ENCODE measurements around the gene RPL10A. TPM values are rescaled to one million over a fixed set of nuclear protein-coding genes. Genes with fewer than 3 reads are reported as not detected.
"Not testable (repeated sequence)": the region's sequence is repeated elsewhere in the genome, so short reads cannot be mapped to it uniquely, and the experiment has no call there.

The RPL10A gene
- total and polyA plus RNA-seq, 8 donors, result 858 to 2,634 (median 2,475) TPM

- no peak overlapping the region for H3K4me3 ChIP-seq
- intact Hi-C loops (cut with DNase I), result no loop called here
- no peak for ATAC-seq
Observed at GRCh38 chr6:35511562-35511941, 43.4 kb downstream of the RPL10A start.

GRCh38 chr6:35512006-35512405 is 43.8 kb downstream of the RPL10A start:
- Histone ChIP-seq H3K4me3 (no peak overlapping the region), H3K36me3 (no peaks in the 10 kb centered on the region), H3K4me1 (no peaks in the 10 kb centered on the region), H3K27ac (no peak overlapping the region), H3K9me3 (no peaks in the 10 kb centered on the region), H3K27me3 (peaks cover 11 to 53% of the 10 kb centered on the region in 2 donors)
- ATAC-seq (no peak), DNase-seq (peak in 1 of 4 donors; percentile 64)
- TF ChIP-seq CTCF (IDR thresholded peaks at IDR 0.05), result no peak
- intact Hi-C loops (cut with DNase I), result no loop called here

More at GRCh38 chr6:35511562-35511941, 43.4 kb downstream of the RPL10A start:
- no peak for TF ChIP-seq CTCF (IDR thresholded peaks at IDR 0.05)
- no peaks in the 10 kb centered on the region for H3K36me3 ChIP-seq
- H3K27ac ChIP-seq, result no peak overlapping the region
- H3K9me3 ChIP-seq, result no peaks in the 10 kb centered on the region
- no peaks in the 10 kb centered on the region for H3K4me1 ChIP-seq
- H3K27me3 ChIP-seq, result peaks cover 11 to 57% of the 10 kb centered on the region in 2 donors
- peak in 1 of 4 donors; percentile 73 for DNase-seq

GRCh38 chr6:35512740-35513139 is 44.5 kb downstream of the RPL10A start, which contains the start of gene TULP1:
Gene TULP1 (minus strand): TSS chr6:35512896. CDS start chr6:35512858, 38 bp downstream.
- Histone ChIP-seq H3K36me3 (no peaks in the 10 kb centered on the region), H3K4me1 (no peaks in the 10 kb centered on the region), H3K4me3 (no peak within 1 kb of the TSS), H3K27me3 (peaks cover 11 to 53% of the 10 kb centered on the region in 2 donors), H3K27ac (no peak within 1 kb of the TSS), H3K9me3 (no peaks in the 10 kb centered on the region)
- ATAC-seq (no peak), DNase-seq (peak in 1 of 4 donors; percentile 24)
- intact Hi-C loops (cut with DNase I), result no loop called here
- no peak for TF ChIP-seq CTCF (IDR thresholded peaks at IDR 0.05)

GRCh38 chr6:35514587-35514986 is 46.4 kb downstream of the RPL10A start:
- DNase-seq, result no peak
- intact Hi-C loops (cut with DNase I), result no loop called here
- H3K4me3 ChIP-seq, result no peak overlapping the region

GRCh38 chr6:35515939-35516338 is 47.7 kb downstream of the RPL10A start:
- H3K4me1 ChIP-seq; intact Hi-C loops (cut with DNase I); DNase-seq; H3K4me3 ChIP-seq; H3K9me3 ChIP-seq; H3K36me3 ChIP-seq; ATAC-seq; H3K27ac ChIP-seq: not testable (repeated sequence)
- peaks cover 11 to 28% of the 10 kb centered on the region in 2 donors for H3K27me3 ChIP-seq

More at GRCh38 chr6:35514587-35514986, 46.4 kb downstream of the RPL10A start:
- no peak for TF ChIP-seq CTCF (IDR thresholded peaks at IDR 0.05)
- peaks cover 11 to 42% of the 10 kb centered on the region in 2 donors for H3K27me3 ChIP-seq
- no peaks in the 10 kb centered on the region for H3K36me3 ChIP-seq
- no peaks in the 10 kb centered on the region for H3K9me3 ChIP-seq
- no peak for ATAC-seq
- no peaks in the 10 kb centered on the region for H3K4me1 ChIP-seq
- no peak overlapping the region for H3K27ac ChIP-seq

GRCh38 chr6:35516712-35517111 is 48.5 kb downstream of the RPL10A start:
- no peak overlapping the region for H3K27ac ChIP-seq
- no peak for DNase-seq

GRCh38 chr6:35517978-35518377 is 49.8 kb downstream of the RPL10A start:
- intact Hi-C loops (cut with DNase I); ATAC-seq; H3K27me3 ChIP-seq; H3K36me3 ChIP-seq; H3K4me3 ChIP-seq; H3K27ac ChIP-seq; H3K4me1 ChIP-seq; DNase-seq; H3K9me3 ChIP-seq: not testable (repeated sequence)

More at GRCh38 chr6:35516712-35517111, 48.5 kb downstream of the RPL10A start:
- H3K27me3 ChIP-seq, result peaks cover 4 to 20% of the 10 kb centered on the region in 2 donors
- no peaks in the 10 kb centered on the region for H3K36me3 ChIP-seq
- ATAC-seq, result no peak
- intact Hi-C loops (cut with DNase I), result no loop called here
- no peak overlapping the region for H3K4me3 ChIP-seq
- no peaks in the 10 kb centered on the region for H3K4me1 ChIP-seq
- H3K9me3 ChIP-seq, result no peaks in the 10 kb centered on the region
- TF ChIP-seq CTCF (IDR thresholded peaks at IDR 0.05), result no peak

All from left lung (tissue), 10 donors.